ENCODE results near the gene ARHGAP10. TPM values are rescaled to one million over a fixed set of nuclear protein-coding genes. Genes with fewer than 3 reads are reported as not detected.

The ARHGAP10 gene
- total RNA-seq, 6 experiments from 2014 or later = 5.5 to 13.3 (median 10.4) TPM

DNA sequence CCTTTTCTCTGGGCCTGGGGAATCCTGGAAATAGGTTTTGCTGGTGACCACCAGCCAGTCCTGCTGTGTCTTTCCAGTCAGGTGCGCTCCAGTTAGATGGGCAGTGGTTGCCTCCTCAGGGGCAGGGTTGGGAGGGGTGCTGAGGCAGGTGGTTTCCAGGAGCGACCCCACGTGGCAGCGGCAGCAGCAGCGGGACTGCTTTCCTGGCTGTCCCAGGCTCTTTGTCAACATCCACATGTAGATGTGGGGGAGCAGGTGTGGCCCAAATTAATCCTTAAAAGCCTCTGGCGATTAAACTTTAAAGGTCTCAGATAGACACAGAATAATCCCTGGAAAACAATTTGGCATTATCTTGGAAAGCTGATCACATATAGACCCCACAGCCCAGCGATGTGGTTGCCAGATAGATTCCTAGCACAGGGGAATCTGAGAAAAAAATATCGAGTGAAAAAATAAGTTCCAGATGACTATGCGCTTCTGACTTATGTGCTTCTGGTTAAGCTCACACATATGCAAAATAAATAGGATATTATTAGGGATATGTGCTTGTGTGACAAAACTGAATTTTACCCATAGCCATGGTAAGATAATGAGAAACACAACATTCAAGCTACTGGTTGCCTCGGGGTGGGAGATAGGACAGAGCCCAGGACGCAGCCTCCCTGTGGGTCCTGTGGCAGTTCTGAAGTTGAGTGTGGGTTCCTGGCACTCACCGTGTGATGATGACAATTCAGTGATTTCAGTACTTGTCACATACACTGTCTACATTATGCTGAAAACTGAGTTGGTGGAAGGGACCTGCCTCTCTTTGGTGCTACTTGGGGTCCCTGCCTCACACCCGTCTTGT is 336.4 kb downstream of the ARHGAP10 start:
- TF ChIP-seq, protein P1, sequence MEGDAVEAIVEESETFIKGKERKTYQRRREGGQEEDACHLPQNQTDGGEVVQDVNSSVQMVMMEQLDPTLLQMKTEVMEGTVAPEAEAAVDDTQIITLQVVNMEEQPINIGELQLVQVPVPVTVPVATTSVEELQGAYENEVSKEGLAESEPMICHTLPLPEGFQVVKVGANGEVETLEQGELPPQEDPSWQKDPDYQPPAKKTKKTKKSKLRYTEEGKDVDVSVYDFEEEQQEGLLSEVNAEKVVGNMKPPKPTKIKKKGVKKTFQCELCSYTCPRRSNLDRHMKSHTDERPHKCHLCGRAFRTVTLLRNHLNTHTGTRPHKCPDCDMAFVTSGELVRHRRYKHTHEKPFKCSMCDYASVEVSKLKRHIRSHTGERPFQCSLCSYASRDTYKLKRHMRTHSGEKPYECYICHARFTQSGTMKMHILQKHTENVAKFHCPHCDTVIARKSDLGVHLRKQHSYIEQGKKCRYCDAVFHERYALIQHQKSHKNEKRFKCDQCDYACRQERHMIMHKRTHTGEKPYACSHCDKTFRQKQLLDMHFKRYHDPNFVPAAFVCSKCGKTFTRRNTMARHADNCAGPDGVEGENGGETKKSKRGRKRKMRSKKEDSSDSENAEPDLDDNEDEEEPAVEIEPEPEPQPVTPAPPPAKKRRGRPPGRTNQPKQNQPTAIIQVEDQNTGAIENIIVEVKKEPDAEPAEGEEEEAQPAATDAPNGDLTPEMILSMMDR (IDR thresholded peaks at IDR 0.05) = no peak
- TF ChIP-seq POLR2A (IDR thresholded peaks at IDR 0.05) = no peak
- intact Hi-C loops (cut with DNase I) = no loop called here
- DNase-seq = no peak
- Histone ChIP-seq H3K9me3 (no peaks in the 10 kb centered on the region), H3K36me3 (peaks cover 0 to 6% (median 0%) of the 10 kb centered on the region in 4 donors), H3K4me3 (no peak overlapping the region), H3K27me3 (no peaks in the 10 kb centered on the region), H3K27ac (no peak overlapping the region), H3K4me1 (peaks cover 0 to 7% (median 0%) of the 10 kb centered on the region in 4 donors)
- ATAC-seq = no peak
- WGBS (ENCODE audit: insufficient coverage, low coverage, low lambda C conversion rate, missing lambda C conversion rate) = 73% methylated on average over 7 of the region's 13 CpGs

DNA sequence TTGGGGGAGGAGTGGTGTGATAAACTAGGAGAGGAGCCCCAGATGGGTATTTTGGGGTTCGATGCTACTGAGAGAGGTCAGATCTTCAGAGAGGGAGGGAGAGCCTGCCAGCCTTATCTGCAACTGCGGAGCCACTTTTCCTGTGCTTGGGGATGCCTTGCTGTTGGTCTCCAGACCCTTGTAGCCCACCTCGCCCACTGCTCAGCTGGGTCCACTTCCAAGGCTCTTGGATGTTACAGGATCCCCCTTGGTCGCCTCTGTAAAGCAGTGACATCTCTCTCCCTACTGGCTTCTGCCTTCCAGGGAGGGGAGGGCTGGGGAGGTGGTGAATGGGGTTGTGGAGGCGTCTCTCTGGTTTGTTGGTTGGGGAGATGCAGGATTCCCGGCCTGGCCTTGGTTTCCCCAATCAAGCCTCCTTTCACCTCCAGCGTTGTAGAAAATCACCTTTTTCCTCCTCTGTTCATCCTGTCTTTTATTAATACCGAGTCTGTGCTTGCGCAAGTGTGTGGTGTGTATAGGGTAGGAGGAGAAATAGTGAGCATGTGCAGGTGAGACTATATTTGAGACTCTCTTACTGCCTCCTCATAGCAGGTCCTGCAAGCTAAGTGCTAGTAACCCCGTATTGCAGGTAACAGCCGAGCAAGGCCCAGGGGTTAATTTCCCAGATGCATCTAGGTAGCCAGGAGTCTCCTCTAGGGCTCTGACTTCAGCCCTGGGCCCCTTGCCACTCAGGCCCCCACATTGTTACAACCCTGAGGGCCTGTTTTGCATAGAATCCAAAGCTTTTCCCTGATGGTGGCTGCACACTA is 337.4 kb downstream of the ARHGAP10 start:
- TF ChIP-seq, protein P1 (IDR thresholded peaks at IDR 0.05) = no peak
- no peak for TF ChIP-seq POLR2A (IDR thresholded peaks at IDR 0.05)
- no peak overlapping the region for H3K27ac ChIP-seq
- no peak overlapping the region for H3K4me3 ChIP-seq
- intact Hi-C loops (cut with DNase I) = no loop called here
- H3K36me3 ChIP-seq = peaks cover 0 to 6% (median 0%) of the 10 kb centered on the region in 4 donors
- peaks cover 0 to 7% (median 0%) of the 10 kb centered on the region in 4 donors for H3K4me1 ChIP-seq
- WGBS (ENCODE audit: insufficient coverage, low coverage, low lambda C conversion rate, missing lambda C conversion rate) = 80% methylated on average over 8 of the region's 11 CpGs
- ATAC-seq = no peak
- no peaks in the 10 kb centered on the region for H3K9me3 ChIP-seq
- no peak for DNase-seq
- no peaks in the 10 kb centered on the region for H3K27me3 ChIP-seq

DNA sequence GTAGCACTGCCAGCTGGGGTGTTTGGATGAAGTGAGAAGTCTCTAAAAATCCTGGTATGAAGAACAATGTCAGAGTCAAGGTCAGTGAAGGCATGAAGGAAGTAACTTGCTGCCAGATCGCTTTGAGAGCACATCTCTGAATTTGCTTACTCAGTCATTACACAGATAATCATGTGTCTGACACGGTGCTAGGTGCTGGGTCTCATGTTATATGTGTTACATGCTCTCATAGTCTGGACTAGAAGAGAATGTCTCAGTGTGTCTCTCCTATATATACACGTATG is 337.9 kb downstream of the ARHGAP10 start:
- TF ChIP-seq, protein P1 (IDR thresholded peaks at IDR 0.05) = no peak
- TF ChIP-seq POLR2A (IDR thresholded peaks at IDR 0.05) = no peak
- Histone ChIP-seq H3K36me3 (peaks cover 0 to 6% (median 0%) of the 10 kb centered on the region in 4 donors), H3K4me3 (no peak overlapping the region), H3K9me3 (no peaks in the 10 kb centered on the region), H3K4me1 (peaks cover 0 to 7% (median 0%) of the 10 kb centered on the region in 4 donors), H3K27me3 (no peaks in the 10 kb centered on the region), H3K27ac (no peak overlapping the region)
- WGBS (ENCODE audit: insufficient coverage, low coverage, low lambda C conversion rate, missing lambda C conversion rate) = 30% methylated on average over 2 of the region's 3 CpGs
- no peak for DNase-seq
- ATAC-seq = peak in 1 of 4 donors; percentile 8
- intact Hi-C loops (cut with DNase I) = no loop called here

DNA sequence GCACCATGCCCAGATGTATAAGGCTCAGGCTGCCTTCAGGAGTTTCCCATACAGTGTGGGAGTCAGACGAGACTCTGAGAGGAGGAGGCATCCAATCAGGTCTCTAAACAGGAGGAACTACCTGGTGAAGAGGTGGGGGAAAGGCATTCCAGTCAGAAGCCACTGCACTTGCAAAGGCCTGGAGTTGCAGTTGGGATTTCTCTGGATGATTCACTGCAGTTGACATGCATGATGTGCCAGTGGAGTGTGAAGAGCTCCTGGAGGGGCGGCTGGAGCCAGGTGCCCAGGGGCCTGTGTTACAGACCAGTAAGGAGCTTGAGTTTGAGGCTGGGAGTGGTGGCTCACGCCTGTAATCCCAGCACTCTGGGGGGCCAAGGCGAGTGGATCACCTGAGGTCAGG is 339.1 kb downstream of the ARHGAP10 start:
- no peak overlapping the region for H3K4me3 ChIP-seq
- no peak overlapping the region for H3K27ac ChIP-seq
- intact Hi-C loops (cut with DNase I) = no loop called here
- ATAC-seq (no peak), DNase-seq (no peak)
- H3K36me3 ChIP-seq = peaks cover 0 to 5% (median 0%) of the 10 kb centered on the region in 4 donors
- H3K27me3 ChIP-seq = no peaks in the 10 kb centered on the region
- 92% methylated on average over 2 of the region's 4 CpGs for WGBS (ENCODE audit: insufficient coverage, low coverage, low lambda C conversion rate, missing lambda C conversion rate)
- TF ChIP-seq, protein P1 (IDR thresholded peaks at IDR 0.05) = no peak
- H3K9me3 ChIP-seq = no peaks in the 10 kb centered on the region
- H3K4me1 ChIP-seq = peaks cover 0 to 7% (median 0%) of the 10 kb centered on the region in 4 donors

Measured in right lobe of liver (tissue), 6 donors.